KMS-11 (cell line): Measurements from ENCODE around the gene JMY.

Source experiments
- H2AFZ ChIP-seq: fragments of 200-600 bp; sonication (generic); 2 replicates; pipeline ENCODE4 v1.6.1; 2016; ENCODE audit warnings: antibody characterized with exemption, mixed run types, low read depth
- H3K27ac ChIP-seq: fragments of 200-600 bp; sonication (generic); 2 replicates; pipeline ENCODE4 v1.6.1; 2016; ENCODE audit warnings: mild to moderate bottlenecking, mixed run types
- H3K27me3 ChIP-seq: fragments of 200-600 bp; sonication (generic); 2 replicates; pipeline ENCODE4 v1.6.1; 2017; ENCODE audit warnings: mild to moderate bottlenecking, low read depth, mixed run types, moderate library complexity; ENCODE audit not compliant: insufficient read depth
- H3K36me3 ChIP-seq: fragments of 200-600 bp; sonication (generic); 2 replicates; pipeline ENCODE4 v1.6.1; 2017; ENCODE audit warnings: mild to moderate bottlenecking, mixed run types; ENCODE audit not compliant: insufficient read depth
- H3K4me1 ChIP-seq: fragments of 200-600 bp; sonication (generic); 2 replicates; pipeline ENCODE4 v1.6.1; 2016; ENCODE audit warnings: mild to moderate bottlenecking, low read depth, mixed run types; ENCODE audit not compliant: poor library complexity, severe bottlenecking
- H3K4me2 ChIP-seq: fragments of 200-600 bp; sonication (generic); 2 replicates; pipeline ENCODE4 v1.7.0; 2016; ENCODE audit warnings: mild to moderate bottlenecking, mixed run types
- H3K4me3 ChIP-seq: fragments of 200-600 bp; sonication (generic); IDR thresholded peaks from 2 replicates; pipeline ENCODE4 v1.6.1; 2017; ENCODE audit warnings: low read depth, low read length, mixed read lengths; ENCODE audit not compliant: insufficient read depth
- H3K79me2 ChIP-seq: fragments of 200-600 bp; sonication (generic); 2 replicates; pipeline ENCODE4 v1.6.1; 2016; ENCODE audit warnings: low read depth, mixed run types; ENCODE audit not compliant: insufficient read depth
- H3K9ac ChIP-seq: fragments of 200-600 bp; sonication (generic); 2 replicates; pipeline ENCODE4 v1.6.1; 2016; ENCODE audit warnings: mild to moderate bottlenecking, mixed run types
- H4K20me1 ChIP-seq: fragments of 200-600 bp; sonication (generic); 2 replicates; pipeline ENCODE4 v1.6.1; 2016; ENCODE audit warnings: mild to moderate bottlenecking, mixed run types; ENCODE audit not compliant: insufficient read depth
- CTCF ChIP-seq: fragments of 200-600 bp; sonication (generic); conservative IDR thresholded peaks from 2 replicates; pipeline ENCODE4 v1.6.1; 2017; ENCODE audit warnings: low read depth, mild to moderate bottlenecking, antibody characterized with exemption, low read length, moderate library complexity, mixed read lengths

Gene JMY

GRCh38 chr5:79287907-79288306 lies 52.0 kb downstream of the JMY start:
- peaks cover 3% of the 10 kb centered on the region; the same call in 1 of the 2 replicates for H3K36me3 ChIP-seq

GRCh38 chr5:79295029-79295428 lies 59.1 kb downstream of the JMY start:
- no peak for TF ChIP-seq CTCF
- Histone ChIP-seq H3K4me1 (no peaks in the 10 kb centered on the region), H2AFZ (no peak overlapping the region)

More at GRCh38 chr5:79287907-79288306, 52.0 kb downstream of the JMY start:
- no peak for TF ChIP-seq CTCF
- H2AFZ ChIP-seq: no peak overlapping the region
- no peaks in the 10 kb centered on the region for H3K27me3 ChIP-seq
- H4K20me1 ChIP-seq: no peaks in the 10 kb centered on the region
- peaks cover 61% of the 10 kb centered on the region; the same call in 1 of the 2 replicates for H3K79me2 ChIP-seq
- H3K4me1 ChIP-seq: peaks cover 38% of the 10 kb centered on the region
- no peak overlapping the region for H3K9ac ChIP-seq
- H3K27ac ChIP-seq: no peak overlapping the region
- no peak overlapping the region for H3K4me3 ChIP-seq
- no peak overlapping the region for H3K4me2 ChIP-seq

GRCh38 chr5:79297661-79298060 lies 61.7 kb downstream of the JMY start:
- no peak overlapping the region for H3K9ac ChIP-seq

More at GRCh38 chr5:79295029-79295428, 59.1 kb downstream of the JMY start:
- Histone ChIP-seq H3K4me3 (no peak overlapping the region), H3K79me2 (peaks cover 24% of the 10 kb centered on the region; the same call in 1 of the 2 replicates), H3K27me3 (no peaks in the 10 kb centered on the region), H3K27ac (no peak overlapping the region), H3K4me2 (no peak overlapping the region), H3K36me3 (peaks cover 4% of the 10 kb centered on the region; the same call in 1 of the 2 replicates), H3K9ac (no peak overlapping the region), H4K20me1 (no peaks in the 10 kb centered on the region)

GRCh38 chr5:79301046-79301712 lies 65.2 kb downstream of the JMY start:
- peaks cover 18% of the 10 kb centered on the region; the same call in 1 of the 2 replicates for H3K79me2 ChIP-seq
- no peak overlapping the region for H3K4me3 ChIP-seq
- peaks cover 10% of the 10 kb centered on the region for H3K4me1 ChIP-seq
- no peak overlapping the region for H3K4me2 ChIP-seq
- no peak overlapping the region for H2AFZ ChIP-seq
- no peaks in the 10 kb centered on the region for H4K20me1 ChIP-seq
- no peak for TF ChIP-seq CTCF
- peaks cover 16% of the 10 kb centered on the region; the same call in 1 of the 2 replicates for H3K36me3 ChIP-seq
- H3K9ac ChIP-seq: no peak overlapping the region
- H3K27ac ChIP-seq: no peak overlapping the region
- no peaks in the 10 kb centered on the region for H3K27me3 ChIP-seq

More at GRCh38 chr5:79297661-79298060, 61.7 kb downstream of the JMY start:
- no peak for TF ChIP-seq CTCF
- H3K79me2 ChIP-seq: peaks cover 16% of the 10 kb centered on the region; the same call in 1 of the 2 replicates
- H3K27me3 ChIP-seq: no peaks in the 10 kb centered on the region
- no peak overlapping the region for H3K4me2 ChIP-seq
- peaks cover 9% of the 10 kb centered on the region; the same call in 1 of the 2 replicates for H3K36me3 ChIP-seq
- no peak overlapping the region for H2AFZ ChIP-seq
- no peak overlapping the region for H3K27ac ChIP-seq
- no peak overlapping the region for H3K4me3 ChIP-seq
- H4K20me1 ChIP-seq: no peaks in the 10 kb centered on the region
- H3K4me1 ChIP-seq: peaks cover 10% of the 10 kb centered on the region
